Endothelial cell of umbilical vein (primary cell): ENCODE data around the gene RNF133. TPM values are rescaled to one million over a fixed set of nuclear protein-coding genes. Genes with fewer than 3 reads are reported as not detected.

Experiments
- BruUV-seq: library from RNA; stranded (reverse); fragments of 400-500 nt; replicated peaks from 2 replicates; lab custom pipeline; 2021; lab: Mats Ljungman, UMichigan
- CTCF ChIA-PET: fragments of 300-600, 350-600 bp; sonication (Branson Sonifier 250); formaldehyde crosslinking; loops from one replicate; lab custom pipeline; 2021; ENCODE audit warnings: antibody characterized with exemption, inconsistent platforms; lab: Charles Lee
- POLR2A ChIA-PET: fragments of 300-600, 350-600 bp; sonication (Branson Sonifier 250); formaldehyde crosslinking; loops from one replicate; lab custom pipeline; 2021; ENCODE audit warnings: antibody characterized with exemption, inconsistent platforms; lab: Charles Lee
- DNase-seq: peaks from one replicate; pipeline ENCODE4 v3.0.0-alpha.2; 2011; ENCODE audit warnings: low read depth, low spot score
- FAIRE-seq: peaks from 2 replicates; lab custom pipeline; 2011; peaks lifted over from hg19 to GRCh38; lab: Jason Lieb, UNC
- H2AFZ ChIP-seq: 2 replicates; pipeline ENCODE4 v1.6.0; 2012; ENCODE audit warnings: low read depth, low read length, control low read depth, inconsistent platforms
- H3K27ac ChIP-seq: 2 replicates; pipeline ENCODE4 v1.5.1; 2011; ENCODE audit warnings: low read depth, mild to moderate bottlenecking, control low read depth, low read length, moderate library complexity; ENCODE audit not compliant: insufficient read depth
- H3K27me3 ChIP-seq, 2 experiments: 2 replicates each; pipeline versions ENCODE4 v1.6.0 to v1.6.1; 2011; ENCODE audit warnings: low read length in 2 of 2, mixed read lengths in 1 of 2; ENCODE audit not compliant: control insufficient read depth in 2 of 2, insufficient read depth in 2 of 2
- H3K36me3 ChIP-seq, 2 experiments: 2 replicates in 1 of 2; 3 replicates in 1 of 2; pipeline ENCODE4 v1.5.1; 2011; ENCODE audit warnings: low read length in 2 of 2, mild to moderate bottlenecking in 1 of 2, moderate library complexity in 1 of 2; ENCODE audit not compliant: control insufficient read depth in 2 of 2, insufficient read depth in 2 of 2; ENCODE audit errors: extremely low read depth in 1 of 2
- H3K4me1 ChIP-seq: 3 replicates; pipeline ENCODE4 v1.5.1; 2011; ENCODE audit warnings: mild to moderate bottlenecking, low read length; ENCODE audit not compliant: control insufficient read depth, insufficient read depth; ENCODE audit errors: extremely low read depth
- H3K4me2 ChIP-seq: 2 replicates; pipeline ENCODE4 v1.6.1; 2011; ENCODE audit warnings: low read length, control low read depth, mixed read lengths; ENCODE audit not compliant: insufficient read depth
- H3K4me3 ChIP-seq, 3 experiments: fragments of 200-600 bp in 1 of 3; sonication (generic), shearing (Covaris generic) in 1 of 3; replicated peaks in 1 of 3; 2 replicates each; pipeline ENCODE4 v1.5.1; 2011 to 2016; ENCODE audit warnings: control low read depth in 3 of 3, low read length in 3 of 3, mild to moderate bottlenecking in 2 of 3, inconsistent platforms in 1 of 3, low read depth in 1 of 3, moderate library complexity in 1 of 3; ENCODE audit not compliant: insufficient read depth in 1 of 3
- H3K79me2 ChIP-seq: 2 replicates; pipeline ENCODE4 v1.6.0; 2012; ENCODE audit warnings: low read length, inconsistent platforms; ENCODE audit not compliant: control insufficient read depth, insufficient read depth
- H3K9ac ChIP-seq: replicated peaks from 2 replicates; pipeline ENCODE3; 2011; ENCODE audit warnings: low read length, control low read depth; ENCODE audit not compliant: insufficient read depth; ENCODE audit errors: extremely low read depth
- H3K9me1 ChIP-seq: replicated peaks from 3 replicates; pipeline ENCODE4 v1.6.0; 2011; ENCODE audit warnings: mild to moderate bottlenecking, low read length; ENCODE audit not compliant: control insufficient read depth, insufficient read depth; ENCODE audit errors: extremely low read depth
- H3K9me3 ChIP-seq: replicated peaks from 2 replicates; pipeline ENCODE4 v1.5.1; 2012; ENCODE audit warnings: low read length, inconsistent platforms; ENCODE audit not compliant: control insufficient read depth, insufficient read depth
- H4K20me1 ChIP-seq: replicated peaks from 2 replicates; pipeline ENCODE3; 2011; ENCODE audit warnings: mild to moderate bottlenecking, low read length; ENCODE audit not compliant: control insufficient read depth, insufficient read depth; ENCODE audit errors: extremely low read depth
- FOS ChIP-seq: IDR thresholded peaks from 2 replicates; pipeline ENCODE4 v1.6.1; 2011; ENCODE audit warnings: mild to moderate bottlenecking, low read length, moderate library complexity, borderline replicate concordance; ENCODE audit not compliant: insufficient read depth
- GATA2 ChIP-seq: IDR thresholded peaks from 2 replicates; pipeline ENCODE4 v1.7.0; 2011; ENCODE audit warnings: low read depth, mild to moderate bottlenecking, moderate library complexity, mixed read lengths, low read length; ENCODE audit not compliant: insufficient read length, insufficient read depth
- MAX ChIP-seq: IDR thresholded peaks from 2 replicates; pipeline ENCODE4 v1.6.1; 2011; ENCODE audit not compliant: insufficient read depth, insufficient read length
- POLR2AphosphoS5 ChIP-seq: IDR thresholded peaks from 2 replicates; pipeline ENCODE4 v1.6.1; 2012; ENCODE audit warnings: low read depth, mild to moderate bottlenecking, control low read depth, low read length, moderate library complexity; ENCODE audit not compliant: insufficient read depth
- dilution Hi-C: fragments of 300-500 bp; cut with MboI; formaldehyde crosslinking; loops from one replicate; pipeline ENCODE4 v1.15.0; 2019; ENCODE audit warnings: low sequenced_read_pairs; ENCODE audit not compliant: extremely low pct_ligation_motif_present
- intact Hi-C: fragments of 100-400 bp; cut with micrococcal nuclease; formaldehyde crosslinking; loops from one replicate; pipeline ENCODE4 v1.10.0; 2022
- polyA plus RNA-seq, 4 experiments: library from polyadenylated mRNA; depleted of rRNA in 3 of 4; stranded (reverse) in 3 of 4; unstranded in 1 of 4; fragments of >200 nt; gene quantifications; 2 replicates each; pipeline versions ENCODE4 v1.2.1 to v1.2.3, GENCODE V29; 2011 to 2012; ENCODE audit warnings: missing spikeins in 1 of 4
- total RNA-seq: library from RNA; stranded (reverse); gene quantifications from 2 replicates; pipeline ENCODE4 v1.2.3, GENCODE V29; 2021

RNF133 gene
- total and polyA plus RNA-seq, 2 donors (not counting 3 experiments of a cell fraction or from before 2014, with no cell fraction given) = 0.93 TPM; not detected in 1

- DNase-seq (no peak), FAIRE-seq (no peak)
- H3K27me3 ChIP-seq = no peaks in the 10 kb centered on the region
- H3K9me3 ChIP-seq = no peaks in the 10 kb centered on the region
- H3K9me1 ChIP-seq = no peaks in the 10 kb centered on the region
- no peak overlapping the region for H3K4me2 ChIP-seq
- H4K20me1 ChIP-seq = no peaks in the 10 kb centered on the region
- H3K4me1 ChIP-seq = no peaks in the 10 kb centered on the region
- dilution Hi-C loops (no loop called here), intact Hi-C loops (no loop called here)
- ChIA-PET POLR2A (no interaction called here), CTCF (interaction anchor here (0.6 to 1.1 kb wide), 3 partner anchors 10 to 754 kb away, joined by 3 to 6 read pairs (median 3); no protein-coding TSS in a partner anchor)
- TF ChIP-seq GATA2 = no peak
- TF ChIP-seq FOS = no peak
- TF ChIP-seq MAX = no peak
- no peak overlapping the region for H3K9ac ChIP-seq
- H3K79me2 ChIP-seq = no peaks in the 10 kb centered on the region
- H2AFZ ChIP-seq = no peak overlapping the region
- BruUV-seq = no TSS peak
- no peaks in the 10 kb centered on the region for H3K36me3 ChIP-seq
- H3K27ac ChIP-seq = no peak overlapping the region
- H3K4me3 ChIP-seq = no peak overlapping the region
These were observed 35.2 kb downstream of the RNF133 start for GRCh38 chr7:122663733-122664132.

GRCh38 chr7:122658856-122659255, 40.1 kb downstream of the RNF133 start:
- Histone ChIP-seq H3K9ac (no peak overlapping the region), H3K36me3 (no peaks in the 10 kb centered on the region), H4K20me1 (no peaks in the 10 kb centered on the region), H3K4me2 (no peak overlapping the region), H3K4me3 (no peak overlapping the region), H3K27me3 (no peaks in the 10 kb centered on the region), H2AFZ (no peak overlapping the region), H3K9me1 (no peaks in the 10 kb centered on the region), H3K4me1 (no peaks in the 10 kb centered on the region), H3K79me2 (no peaks in the 10 kb centered on the region), H3K27ac (no peak overlapping the region), H3K9me3 (no peaks in the 10 kb centered on the region)
- CTCF ChIA-PET = interaction anchor here (0.9 kb wide), 1 partner anchor 10 kb away, joined by 3 read pairs; no protein-coding TSS in a partner anchor
- FAIRE-seq (no peak), DNase-seq (no peak)
- POLR2A ChIA-PET = no interaction called here
- no TSS peak for BruUV-seq
- intact Hi-C loops = loop anchor here (10.0 kb wide), 1 partner anchor 226 kb away; the partner anchor contains the start of gene CADPS2
- TF ChIP-seq GATA2 (no peak), POLR2AphosphoS5 (no peak)
- dilution Hi-C loops = no loop called here
